GM21528 (cell line): ENCODE results near the gene TXNDC5.

Experiments
- ATAC-seq: cut with Tn5 transposase; IDR thresholded peaks from one replicate; pipeline ENCODE4 v1.9.1; 2021; ENCODE audit warnings: mild to moderate bottlenecking, moderate library complexity; ENCODE audit not compliant: unreplicated experiment, low FRiP score

Gene TXNDC5

DNA sequence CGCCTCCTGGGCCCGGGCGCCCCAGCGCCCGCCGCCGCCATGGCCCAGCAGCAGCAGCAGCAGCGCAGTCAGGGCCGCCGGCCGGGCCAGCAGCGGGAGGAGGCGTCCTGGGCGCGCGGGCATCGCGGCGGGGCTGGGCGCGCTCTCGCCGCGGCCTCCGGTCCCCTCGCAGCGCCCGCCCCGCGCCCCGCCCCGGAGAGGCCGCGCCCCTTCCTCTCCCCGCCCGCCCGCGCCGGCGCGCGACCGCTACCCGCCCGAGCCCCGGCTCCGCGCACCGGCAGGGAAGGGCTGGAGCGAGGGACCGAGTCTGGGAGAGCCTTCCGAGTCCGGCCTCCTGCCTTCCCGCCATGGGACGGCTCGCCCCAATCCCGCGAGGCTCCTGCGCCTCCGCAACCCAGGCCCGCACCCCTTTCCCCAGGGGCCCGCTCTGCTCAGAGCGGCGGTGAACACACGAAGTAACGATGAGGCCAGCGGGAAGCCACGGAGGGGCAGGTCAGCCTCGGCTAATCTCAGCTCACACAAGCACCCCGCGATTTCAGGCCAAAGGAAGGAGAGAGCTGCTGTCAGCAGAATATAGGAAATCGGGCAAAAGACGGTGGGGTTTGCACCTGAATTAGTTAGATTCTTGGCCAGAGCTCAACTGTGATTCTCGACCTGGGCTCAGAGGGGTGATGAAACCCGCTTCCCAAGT lies at the start of gene TXNDC5:
Gene TXNDC5, minus strand, starts transcription at position 135 of the 691 bp plus-strand sequence. Its CDS starts 12 bp downstream, at position 123.
- peak; percentile 69 for ATAC-seq

DNA sequence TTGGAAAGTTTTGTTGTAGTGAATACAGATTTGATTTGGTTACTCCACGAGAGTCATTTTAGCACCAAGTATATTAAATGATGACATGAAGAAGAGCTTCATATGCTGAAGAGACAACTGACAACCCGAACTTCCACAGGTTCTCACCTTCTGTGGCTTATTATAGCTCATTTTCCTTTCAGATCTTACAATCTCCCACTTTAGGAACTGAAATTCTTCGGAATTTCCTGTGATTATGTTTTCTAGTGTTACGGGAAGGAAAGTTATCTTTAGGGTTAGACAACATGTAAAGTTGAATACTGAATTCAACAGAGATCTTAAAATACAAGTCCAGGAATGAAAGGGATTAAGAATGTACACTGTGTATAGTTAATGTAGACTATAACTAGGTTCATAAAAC lies 49.6 kb upstream of the TXNDC5 start:
- ATAC-seq, result no peak

DNA sequence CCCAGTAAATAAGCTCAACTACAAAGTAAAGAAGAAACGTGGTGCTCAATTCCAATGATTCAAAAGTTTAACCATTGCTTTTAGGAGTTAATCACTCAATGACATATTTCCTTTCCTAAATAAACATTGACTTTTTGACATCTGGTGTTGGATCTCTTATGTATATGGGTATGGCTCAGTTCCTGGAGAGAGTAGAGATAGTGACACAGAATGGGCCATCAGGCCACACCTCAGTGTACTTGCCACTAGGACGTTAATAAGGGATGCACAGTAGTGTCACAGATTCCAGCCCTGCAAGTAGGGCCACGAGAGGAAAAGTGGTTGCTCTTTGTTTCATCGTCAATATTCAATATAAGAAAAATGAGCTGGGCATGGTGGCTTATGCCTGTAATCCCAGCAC lies 48.9 kb upstream of the TXNDC5 start:
- ATAC-seq, result no peak

DNA sequence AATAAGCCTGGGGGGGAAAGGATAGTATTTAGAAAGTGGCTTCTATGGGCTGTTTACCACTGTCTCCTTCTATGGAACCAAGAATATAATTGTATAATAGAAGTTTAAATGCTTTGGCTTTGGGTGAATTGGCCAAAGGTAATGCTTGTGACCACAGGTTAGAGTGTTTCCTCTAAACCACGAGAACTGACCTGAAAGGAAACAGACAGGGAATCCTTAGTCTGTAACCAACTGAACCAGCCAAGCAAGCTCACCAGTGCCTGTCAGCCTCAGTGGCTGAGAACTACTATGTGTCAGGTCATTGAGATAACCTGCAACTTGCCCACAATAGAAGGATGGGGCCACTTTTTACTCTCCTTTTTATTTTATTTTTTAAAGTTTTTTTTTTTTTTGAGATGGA lies 47.9 kb upstream of the TXNDC5 start:
- no peak for ATAC-seq

DNA sequence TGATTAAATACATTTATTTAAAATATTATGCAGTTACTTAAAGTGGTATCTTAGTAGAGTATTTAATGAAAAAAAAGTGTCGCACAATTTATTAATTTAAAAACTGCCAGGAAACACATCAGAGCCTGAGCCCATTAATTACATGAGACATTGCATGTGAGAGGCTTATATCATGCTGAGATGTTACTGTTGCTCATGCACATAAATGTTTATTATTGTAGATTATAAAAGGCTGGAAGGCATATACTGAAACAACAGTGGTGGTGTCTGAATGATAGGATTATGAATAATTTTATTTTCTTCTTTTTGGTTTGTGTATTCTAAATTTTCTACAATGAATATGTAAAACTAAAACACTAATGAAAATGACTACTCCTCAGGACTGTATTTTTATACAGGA lies 45.7 kb upstream of the TXNDC5 start:
- no peak for ATAC-seq

DNA sequence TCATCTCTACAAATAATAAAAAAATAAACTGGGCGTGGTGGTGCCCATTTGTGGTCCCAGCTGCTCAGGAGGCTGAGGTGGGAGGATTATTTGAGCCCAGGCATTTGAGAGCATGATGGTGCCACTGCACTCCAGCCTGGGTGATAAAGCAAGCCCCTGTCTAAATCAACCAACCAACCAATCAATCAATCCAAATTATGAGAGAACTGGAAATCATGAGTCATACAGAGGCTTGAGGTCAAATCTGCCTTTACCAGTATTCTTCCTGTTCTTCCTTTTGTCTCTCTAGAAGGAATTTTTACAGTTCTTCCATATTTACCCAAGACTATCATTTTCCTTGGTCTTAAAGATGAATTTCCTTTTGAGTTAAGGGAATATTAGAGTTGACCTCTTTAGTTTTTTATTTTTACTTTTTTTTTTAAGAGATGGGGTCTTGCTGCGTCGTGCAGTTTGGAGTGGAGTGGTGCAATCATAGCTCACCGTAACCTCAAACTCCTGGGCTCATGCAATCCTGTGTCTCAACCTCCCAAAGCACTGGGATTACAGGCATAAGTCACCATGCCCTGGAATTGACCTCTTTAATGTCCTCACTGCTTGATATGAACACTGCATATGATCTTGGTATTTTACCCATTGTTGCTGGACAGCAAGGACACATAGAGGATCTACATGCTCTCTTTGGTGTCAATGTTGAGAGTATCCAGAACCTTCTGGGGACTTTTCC lies 44.1 kb upstream of the TXNDC5 start:
- no peak for ATAC-seq

DNA sequence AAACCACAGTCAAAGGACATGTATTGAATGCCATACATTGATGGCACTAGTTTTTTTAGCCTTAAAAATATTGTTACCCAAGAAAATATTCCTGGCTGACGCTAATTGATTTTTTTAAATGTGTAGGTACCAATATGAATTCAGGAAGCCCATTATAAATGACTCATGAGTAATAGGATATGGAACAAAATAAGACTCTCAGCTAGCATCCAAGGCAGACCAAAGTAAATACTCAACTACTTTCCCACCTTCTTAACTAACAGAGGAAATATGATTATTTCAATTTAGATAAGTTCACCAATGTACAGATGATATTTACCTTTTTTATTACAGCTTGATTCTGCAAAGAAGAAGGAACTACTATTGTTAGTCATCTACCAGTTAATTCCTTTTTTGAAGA lies 43.2 kb upstream of the TXNDC5 start:
- ATAC-seq, result no peak

DNA sequence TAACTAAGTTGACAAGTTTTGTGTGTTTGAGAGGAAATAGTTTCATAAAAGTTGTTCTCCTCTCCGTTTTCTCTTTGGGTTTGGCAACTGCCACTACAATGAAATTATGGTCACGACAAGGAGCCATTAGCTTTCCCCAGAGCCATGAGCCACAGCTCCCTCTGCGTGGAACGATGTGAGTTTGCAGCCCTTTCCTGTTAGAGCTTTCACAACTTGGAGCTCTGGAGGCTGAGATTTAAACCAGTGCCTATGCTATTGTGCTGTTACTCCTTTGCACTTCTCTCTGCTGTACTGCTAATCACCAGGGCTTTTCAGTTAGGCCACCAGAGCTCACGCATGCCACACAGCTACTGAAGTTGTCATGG lies 29.3 kb upstream of the TXNDC5 start:
- ATAC-seq, result peak; percentile 11

DNA sequence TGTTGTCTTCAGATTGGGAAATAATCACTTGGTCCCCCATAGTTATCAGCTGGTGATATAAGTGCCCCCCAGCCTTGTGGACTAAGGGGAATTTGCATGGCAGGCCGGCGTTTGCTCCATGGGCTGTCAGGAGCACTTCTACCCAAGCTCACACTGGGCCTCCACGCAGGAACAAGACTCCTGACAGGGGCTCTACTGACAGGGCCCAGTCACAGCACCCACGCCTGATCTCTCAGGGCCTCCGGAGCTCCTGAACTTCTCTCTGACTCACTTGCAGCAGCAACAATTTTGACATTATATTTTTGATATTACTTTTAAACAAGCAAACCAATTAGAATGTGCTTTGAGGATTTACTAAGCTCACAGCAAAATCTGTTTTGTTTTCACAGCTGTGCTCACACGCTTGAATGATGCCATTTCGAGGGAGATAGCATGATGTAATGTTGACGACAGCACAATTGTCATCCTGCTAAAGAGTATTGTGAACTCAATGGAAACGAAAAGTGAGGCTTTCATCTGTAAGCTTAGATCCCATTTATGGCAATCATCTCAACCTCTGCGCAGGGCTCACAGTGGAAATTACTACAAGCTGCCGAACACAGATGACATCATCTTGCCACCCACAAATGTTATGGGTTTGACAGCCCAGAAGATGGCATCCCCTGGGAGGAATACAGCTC lies 28.7 kb upstream of the TXNDC5 start:
- peak; percentile 75 for ATAC-seq

DNA sequence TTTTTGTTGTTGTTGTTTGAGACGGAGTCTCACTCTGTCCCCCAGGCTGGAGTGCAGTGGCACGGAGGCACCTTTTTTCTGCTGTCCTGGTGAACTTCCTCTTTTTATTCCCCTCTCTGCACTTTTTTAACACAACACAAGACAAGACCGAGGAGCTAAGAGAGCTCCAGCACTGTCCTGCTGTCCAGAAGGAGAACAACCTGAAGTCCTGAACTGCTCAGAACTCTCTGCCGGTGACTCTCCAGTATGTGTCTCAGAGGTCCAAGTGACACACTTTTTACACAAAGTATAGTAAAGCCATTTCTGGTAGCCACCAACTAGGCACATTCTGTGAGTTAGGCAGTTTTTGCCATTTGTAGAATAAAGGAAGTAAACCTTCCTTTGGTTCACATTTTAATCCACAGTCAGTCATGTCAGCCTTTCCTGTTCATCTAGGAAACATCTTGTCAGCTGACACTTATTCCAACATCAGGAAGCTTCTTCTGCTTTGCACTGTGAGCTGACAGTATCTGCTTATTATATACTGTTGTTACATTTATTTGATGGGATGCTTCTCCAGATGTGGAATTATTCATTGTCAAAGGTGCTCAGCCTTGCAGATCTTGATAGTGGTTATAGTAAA lies 28.1 kb upstream of the TXNDC5 start:
- no peak for ATAC-seq

DNA sequence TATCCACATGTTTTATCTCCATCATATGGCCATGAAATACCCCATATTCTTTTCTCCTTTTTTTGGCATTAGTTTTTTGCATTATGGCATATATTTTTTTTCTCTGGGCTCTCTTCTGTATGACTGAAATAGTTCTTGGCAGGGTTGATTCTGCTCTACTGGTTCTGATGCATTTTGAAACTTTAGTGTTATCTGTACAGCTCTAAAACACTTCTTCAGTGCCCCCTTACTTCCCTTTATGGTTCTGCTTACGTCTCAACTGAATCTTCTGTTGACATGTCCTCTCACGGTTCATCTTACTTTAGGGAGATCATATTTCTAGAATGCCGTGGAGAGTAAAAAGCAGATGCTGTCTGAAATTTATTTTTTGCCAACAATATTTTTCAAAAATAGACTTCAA lies 23.2 kb upstream of the TXNDC5 start:
- ATAC-seq, result peak; percentile 91

DNA sequence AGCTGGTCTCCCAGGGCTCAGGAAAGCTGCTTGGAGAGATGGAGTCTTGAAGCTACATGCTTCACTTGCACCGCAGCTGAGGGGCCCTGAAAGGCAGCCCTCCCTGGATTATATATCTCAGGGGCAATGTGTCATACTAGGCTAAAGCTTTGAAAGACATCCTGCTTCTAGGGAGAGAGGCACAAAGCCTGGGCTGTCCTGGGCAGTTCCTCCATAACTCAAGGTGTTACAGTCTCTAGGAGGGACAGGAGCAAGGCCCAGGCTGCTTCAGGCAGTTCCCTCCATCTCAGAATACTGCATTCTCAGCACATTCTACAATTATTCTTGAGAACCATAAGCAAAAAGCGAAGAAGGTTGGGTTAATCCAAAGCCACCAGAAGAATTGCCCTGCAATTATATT lies 22.0 kb upstream of the TXNDC5 start:
- no peak for ATAC-seq

DNA sequence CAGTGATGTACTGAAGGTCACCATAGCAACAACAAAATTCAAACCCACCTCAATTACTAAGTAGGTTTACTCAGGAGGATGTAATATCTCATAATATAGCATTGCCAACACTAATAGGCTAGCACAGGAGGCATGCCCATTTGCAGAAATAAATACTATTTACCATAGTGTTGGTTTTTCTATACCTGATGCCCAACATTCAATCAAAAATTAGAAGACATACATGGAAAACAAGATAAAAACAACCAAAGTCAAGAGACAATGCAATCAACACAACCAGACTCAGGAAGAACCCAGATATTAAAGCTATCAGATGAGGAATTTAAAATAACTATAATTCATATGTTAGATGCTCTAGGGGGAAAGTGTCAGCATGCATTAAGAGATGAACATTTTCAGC lies 14.3 kb upstream of the TXNDC5 start:
- ATAC-seq, result no peak

DNA sequence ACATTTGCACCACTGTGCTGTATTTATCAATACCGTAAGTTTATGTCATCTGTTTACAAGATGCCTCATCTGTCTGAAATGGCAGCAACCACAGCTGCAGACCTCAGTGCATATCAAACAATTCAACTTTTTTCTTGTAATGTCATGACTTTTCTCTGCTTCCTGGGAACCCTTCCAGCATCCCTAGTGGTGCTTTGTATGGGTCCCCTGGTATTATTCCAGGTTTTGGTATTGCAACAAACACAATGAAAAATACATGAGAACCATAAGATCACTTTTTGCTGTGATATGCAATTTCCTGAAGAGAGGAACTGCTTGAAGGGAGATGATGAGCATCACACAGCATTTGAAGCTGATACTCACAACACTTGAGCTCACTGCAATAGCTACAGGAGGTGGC lies 12.0 kb upstream of the TXNDC5 start:
- no peak for ATAC-seq

DNA sequence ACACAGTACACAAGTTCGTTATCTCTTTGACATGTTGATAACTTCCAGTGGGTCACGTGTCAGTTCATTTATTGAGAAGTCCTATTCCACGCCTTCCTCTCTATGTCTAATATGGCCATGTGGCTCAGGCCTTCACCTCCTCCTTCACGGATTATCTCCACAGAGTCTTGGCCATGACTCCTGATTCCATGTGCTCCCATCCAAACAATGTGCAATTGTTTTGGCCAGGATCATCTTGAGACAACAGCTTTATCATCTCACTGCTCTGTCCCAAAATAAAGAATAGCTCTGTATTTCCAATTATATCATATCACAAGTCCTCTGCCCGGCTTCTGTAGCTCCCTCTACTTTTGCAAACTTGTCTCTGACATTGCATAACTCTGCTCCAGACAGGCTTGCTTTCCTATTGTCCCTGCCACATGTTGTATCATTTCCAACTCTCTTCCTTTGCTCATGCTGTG lies 11.1 kb upstream of the TXNDC5 start:
- no peak for ATAC-seq

DNA sequence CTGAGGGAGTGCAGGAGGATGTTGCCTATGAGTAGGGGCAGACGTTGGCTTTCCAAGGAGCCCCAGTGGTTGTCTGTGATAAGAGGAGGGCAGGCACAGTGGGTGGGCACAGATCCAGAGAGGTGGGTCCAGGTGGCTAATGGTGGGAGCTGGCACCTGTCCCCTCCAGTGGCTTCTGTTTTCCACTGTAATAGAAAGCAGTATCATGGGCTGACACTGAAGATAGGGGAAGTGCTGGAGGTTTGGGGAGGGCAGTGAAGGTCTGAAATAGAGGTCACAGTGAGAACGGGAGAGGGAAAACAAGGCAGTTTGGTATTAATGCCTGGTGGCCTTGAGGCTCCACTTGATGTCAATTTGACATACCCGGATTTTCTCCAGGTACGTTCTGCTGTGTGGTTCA lies 10.5 kb upstream of the TXNDC5 start:
- no peak for ATAC-seq

DNA sequence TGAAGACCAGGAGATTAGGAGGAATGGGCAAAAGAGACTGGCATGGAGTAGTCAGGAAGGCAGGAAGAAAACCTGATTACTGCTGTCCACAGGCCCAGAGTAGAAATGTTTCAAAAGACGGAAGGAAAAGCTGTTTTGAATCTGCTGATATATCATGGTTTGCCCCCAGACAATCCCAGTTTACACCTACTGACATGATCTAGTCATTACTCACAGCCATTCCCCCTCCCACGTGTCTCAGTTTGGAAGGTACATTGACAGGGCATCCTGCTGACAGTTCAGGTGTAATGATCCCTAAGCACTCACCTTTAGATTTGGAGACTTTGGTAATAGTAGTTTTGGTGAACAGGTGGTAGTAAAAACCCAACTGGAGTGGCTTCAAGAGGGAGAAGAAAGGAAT lies 9.8 kb upstream of the TXNDC5 start:
- no peak for ATAC-seq

DNA sequence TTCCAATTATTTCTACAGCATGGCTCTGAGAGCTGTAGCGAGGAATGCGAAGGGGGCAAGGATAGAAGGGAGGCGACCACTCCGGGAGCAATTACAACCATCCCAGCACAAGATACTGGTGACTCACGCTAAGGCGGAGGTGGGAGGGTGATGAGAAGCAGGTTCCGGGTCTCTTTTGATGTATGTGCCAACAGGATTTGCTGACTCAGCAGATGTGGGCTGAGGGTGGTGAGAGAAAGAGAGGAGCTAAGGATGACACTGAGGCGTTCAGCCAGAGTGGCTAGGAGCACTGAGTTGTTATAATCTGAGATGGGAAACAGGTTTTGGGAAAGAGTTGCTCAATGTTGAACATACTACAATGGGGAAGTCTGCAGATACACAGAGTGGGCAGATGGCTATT lies 9.3 kb upstream of the TXNDC5 start:
- ATAC-seq, result no peak

DNA sequence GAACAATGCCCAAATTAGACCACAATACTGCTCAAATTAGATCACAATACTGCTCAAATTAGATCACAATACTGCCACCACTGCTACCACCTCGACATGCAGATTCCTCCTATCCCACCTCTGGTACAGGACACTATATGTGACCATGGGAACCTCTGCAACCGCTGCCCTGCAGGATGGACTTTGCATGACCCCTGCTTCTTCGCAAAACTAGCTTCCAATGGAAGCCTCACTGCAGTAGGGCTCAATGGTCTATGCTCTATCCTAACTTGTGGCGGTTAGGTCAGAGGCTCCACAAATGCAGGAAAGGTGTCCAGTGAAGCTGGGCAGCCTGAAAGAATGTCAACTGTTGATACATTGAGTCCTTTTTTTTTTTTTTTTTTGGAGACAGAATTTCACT lies 7.8 kb upstream of the TXNDC5 start:
- ATAC-seq, result no peak

DNA sequence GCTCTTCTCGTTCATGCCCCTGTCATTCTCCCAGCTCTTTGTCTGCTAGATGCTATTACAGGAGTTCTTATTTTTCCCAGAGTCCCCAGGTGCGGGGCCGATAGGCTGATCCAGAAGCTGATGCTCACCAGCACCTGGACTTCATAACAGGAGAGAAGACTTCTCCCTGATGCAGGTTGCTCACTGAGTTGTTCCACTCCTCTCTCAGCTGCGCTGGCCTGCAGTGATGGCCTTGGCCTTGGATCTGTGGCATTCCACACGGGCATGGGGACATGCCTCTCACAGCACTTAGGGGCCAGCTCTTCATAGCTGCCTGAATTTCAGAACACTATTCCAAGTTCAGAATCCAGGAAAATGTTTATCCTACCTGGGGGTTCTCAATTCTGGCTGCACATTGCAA lies 7.1 kb upstream of the TXNDC5 start:
- no peak for ATAC-seq

DNA sequence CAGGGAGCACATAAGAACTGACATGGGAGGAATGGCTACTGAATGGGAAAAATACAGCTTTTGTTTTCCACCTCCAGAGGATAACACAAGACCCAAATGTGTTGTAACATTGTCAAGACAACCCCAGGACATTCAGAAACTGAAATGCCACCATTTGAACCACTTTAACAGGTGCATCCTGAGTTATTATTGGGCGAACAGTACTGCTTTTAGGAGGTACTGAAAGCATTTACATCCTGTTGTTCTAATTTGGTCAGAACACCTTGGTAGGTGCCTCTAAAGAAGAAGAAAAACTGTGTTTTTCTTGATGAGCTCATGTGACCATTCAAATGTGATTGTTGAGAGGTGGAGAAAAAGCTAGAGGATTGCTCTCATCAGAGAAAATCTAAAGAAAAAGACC lies 6.4 kb upstream of the TXNDC5 start:
- peak; percentile 90 for ATAC-seq
